ENCODE data around the gene DAG1. TPM values are rescaled to one million over a fixed set of nuclear protein-coding genes. Genes with fewer than 3 reads are reported as not detected.

Gene DAG1
- polyA plus RNA-seq (ENCODE audit: insufficient read length in 4 of 4) = 100 to 1,000 TPM in 3 of 4 donors, 10 to 100 TPM in 1; 74.9 to 114 (median 108) TPM

- peak; percentile 89 to 94 (median 92) for DNase-seq (ENCODE audit: low read depth in 4 of 4, low spot score in 3 of 4)
Measured at GRCh38 chr3:49469936-49470713, at the start of gene DAG1. TSS of gene DAG1 (plus strand) at chr3:49470267. CDS start at chr3:49510535, 40,268 bp downstream.

- DNase-seq (ENCODE audit: low read depth in 4 of 4, low spot score in 3 of 4) = no peak
Measured at GRCh38 chr3:49421890-49422378, 48.1 kb upstream of the DAG1 start.

- no peak for DNase-seq (ENCODE audit: low read depth in 4 of 4, low spot score in 3 of 4)
Measured at GRCh38 chr3:49422379-49423248, 47.5 kb upstream of the DAG1 start, which contains the start of gene AMT. TSS of gene AMT (minus strand) at chr3:49422473. CDS start at chr3:49422450, 23 bp downstream.

GRCh38 chr3:49424816-49425215 lies 45.3 kb upstream of the DAG1 start:
- DNase-seq (ENCODE audit: low read depth in 4 of 4, low spot score in 3 of 4) = no peak

GRCh38 chr3:49427586-49427985 lies 42.5 kb upstream of the DAG1 start:
- no peak for DNase-seq (ENCODE audit: low read depth in 4 of 4, low spot score in 3 of 4)

- no peak for DNase-seq (ENCODE audit: low read depth in 4 of 4, low spot score in 3 of 4)
Measured at GRCh38 chr3:49428752-49429080, 41.4 kb upstream of the DAG1 start.

GRCh38 chr3:49434731-49435130 lies 35.3 kb upstream of the DAG1 start:
- DNase-seq (ENCODE audit: low read depth in 4 of 4, low spot score in 3 of 4) = no peak

GRCh38 chr3:49445391-49445790 lies 24.7 kb upstream of the DAG1 start:
- DNase-seq (ENCODE audit: low read depth in 4 of 4, low spot score in 3 of 4) = no peak

- DNase-seq (ENCODE audit: low read depth in 4 of 4, low spot score in 3 of 4) = no peak
Measured at GRCh38 chr3:49453621-49454020, 16.4 kb upstream of the DAG1 start.

- no peak for DNase-seq (ENCODE audit: low read depth in 4 of 4, low spot score in 3 of 4)
Measured at GRCh38 chr3:49454458-49454857, 15.6 kb upstream of the DAG1 start.

GRCh38 chr3:49454898-49455681 lies 15.0 kb upstream of the DAG1 start:
- no peak for DNase-seq (ENCODE audit: low read depth in 4 of 4, low spot score in 3 of 4)

GRCh38 chr3:49456466-49456865 lies 13.6 kb upstream of the DAG1 start:
- DNase-seq (ENCODE audit: low read depth in 4 of 4, low spot score in 3 of 4) = no peak

GRCh38 chr3:49460188-49460890 lies 9.7 kb upstream of the DAG1 start:
- DNase-seq (ENCODE audit: low read depth in 4 of 4, low spot score in 3 of 4) = no peak

- no peak for DNase-seq (ENCODE audit: low read depth in 4 of 4, low spot score in 3 of 4)
Measured at GRCh38 chr3:49460956-49461355, 9.1 kb upstream of the DAG1 start.

GRCh38 chr3:49461443-49462171 lies 8.5 kb upstream of the DAG1 start:
- DNase-seq (ENCODE audit: low read depth in 4 of 4, low spot score in 3 of 4) = no peak

- DNase-seq (ENCODE audit: low read depth in 4 of 4, low spot score in 3 of 4) = no peak
Measured at GRCh38 chr3:49462222-49462621, 7.8 kb upstream of the DAG1 start.

- DNase-seq (ENCODE audit: low read depth in 4 of 4, low spot score in 3 of 4) = no peak
Measured at GRCh38 chr3:49465270-49466034, 4.6 kb upstream of the DAG1 start.

GRCh38 chr3:49466085-49466484 lies 4.0 kb upstream of the DAG1 start:
- DNase-seq (ENCODE audit: low read depth in 4 of 4, low spot score in 3 of 4) = no peak
